Retinal pigment epithelial cell (primary cell): ENCODE data around the gene TWIST2.

Experiments used
- DNase-seq: peaks from one replicate; pipeline ENCODE4 v3.0.0-alpha.2; 2010; ENCODE audit warnings: low read depth
- H3K4me3 ChIP-seq: 2 replicates; pipeline ENCODE4 v1.5.1; 2011; ENCODE audit warnings: mild to moderate bottlenecking, low read length, control low read depth, moderate library complexity
- TF ChIP-seq, protein P1 (sequence below): conservative IDR thresholded peaks from 2 replicates; pipeline ENCODE4 v1.5.1; 2011; ENCODE audit warnings: low read depth, low read length, control low read depth, inconsistent platforms

The TWIST2 gene

GRCh38 chr2:238943338-238944067 lies 95.6 kb downstream of the TWIST2 start:
- TF ChIP-seq, protein P1, sequence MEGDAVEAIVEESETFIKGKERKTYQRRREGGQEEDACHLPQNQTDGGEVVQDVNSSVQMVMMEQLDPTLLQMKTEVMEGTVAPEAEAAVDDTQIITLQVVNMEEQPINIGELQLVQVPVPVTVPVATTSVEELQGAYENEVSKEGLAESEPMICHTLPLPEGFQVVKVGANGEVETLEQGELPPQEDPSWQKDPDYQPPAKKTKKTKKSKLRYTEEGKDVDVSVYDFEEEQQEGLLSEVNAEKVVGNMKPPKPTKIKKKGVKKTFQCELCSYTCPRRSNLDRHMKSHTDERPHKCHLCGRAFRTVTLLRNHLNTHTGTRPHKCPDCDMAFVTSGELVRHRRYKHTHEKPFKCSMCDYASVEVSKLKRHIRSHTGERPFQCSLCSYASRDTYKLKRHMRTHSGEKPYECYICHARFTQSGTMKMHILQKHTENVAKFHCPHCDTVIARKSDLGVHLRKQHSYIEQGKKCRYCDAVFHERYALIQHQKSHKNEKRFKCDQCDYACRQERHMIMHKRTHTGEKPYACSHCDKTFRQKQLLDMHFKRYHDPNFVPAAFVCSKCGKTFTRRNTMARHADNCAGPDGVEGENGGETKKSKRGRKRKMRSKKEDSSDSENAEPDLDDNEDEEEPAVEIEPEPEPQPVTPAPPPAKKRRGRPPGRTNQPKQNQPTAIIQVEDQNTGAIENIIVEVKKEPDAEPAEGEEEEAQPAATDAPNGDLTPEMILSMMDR, result no peak
- DNase-seq, result no peak
- no peak overlapping the region for H3K4me3 ChIP-seq

GRCh38 chr2:238945433-238946150 lies 97.7 kb downstream of the TWIST2 start:
- no peak for DNase-seq

DNA sequence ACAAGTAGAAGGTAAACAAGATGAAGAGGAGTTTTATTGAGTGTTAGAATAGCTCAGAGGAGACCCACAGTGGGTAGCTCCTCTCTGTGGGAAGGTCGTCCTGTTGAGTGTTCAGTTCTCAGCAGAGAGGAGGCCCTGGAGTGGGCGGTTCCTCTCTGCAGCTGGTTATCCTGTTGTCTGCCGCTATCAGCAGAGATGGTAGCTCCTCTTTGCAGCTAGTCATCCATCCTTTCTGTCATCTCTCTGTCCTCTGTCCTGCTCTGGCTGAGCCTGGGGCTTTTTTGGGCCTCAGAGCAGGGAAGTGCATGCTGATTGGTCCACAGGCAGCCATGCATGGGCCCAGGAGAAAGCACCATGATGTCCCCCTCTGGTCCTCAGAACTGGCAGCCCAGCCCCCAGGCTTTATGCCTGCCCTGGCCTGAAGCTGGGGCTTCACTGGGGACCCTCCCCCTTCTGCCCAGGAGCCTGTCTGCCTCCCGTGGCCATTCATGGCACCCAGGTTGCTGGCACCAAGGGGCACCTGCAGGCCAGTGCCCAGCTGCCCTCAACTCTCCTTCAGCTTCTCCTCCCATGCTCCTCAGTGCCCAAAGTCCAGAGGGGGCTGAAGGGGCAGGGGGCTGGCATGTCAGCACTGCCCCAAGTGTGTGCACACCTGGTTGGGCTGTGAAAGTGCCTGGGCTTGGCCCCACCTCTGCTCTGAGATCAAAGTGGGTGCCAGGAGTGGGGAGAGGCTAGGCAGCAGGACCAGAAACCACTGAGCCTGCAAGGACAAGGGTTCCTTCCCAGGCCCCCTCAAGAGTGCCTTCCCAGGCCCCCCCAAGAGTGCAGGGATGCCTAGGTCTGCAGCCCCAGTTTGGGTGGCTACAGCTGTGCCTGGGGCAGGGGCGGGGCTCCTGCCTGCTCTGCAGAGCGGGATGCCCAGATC lies 98.7 kb downstream of the TWIST2 start:
- H3K4me3 ChIP-seq, result no peak overlapping the region
- TF ChIP-seq, protein P1, result no peak
- no peak for DNase-seq

More at GRCh38 chr2:238945433-238946150, 97.7 kb downstream of the TWIST2 start:
- H3K4me3 ChIP-seq, result no peak overlapping the region
- TF ChIP-seq, protein P1, result peak; percentile 73

GRCh38 chr2:238947243-238947760 lies 99.4 kb downstream of the TWIST2 start:
- H3K4me3 ChIP-seq, result no peak overlapping the region
- DNase-seq, result no peak
- TF ChIP-seq, protein P1, result no peak

DNA sequence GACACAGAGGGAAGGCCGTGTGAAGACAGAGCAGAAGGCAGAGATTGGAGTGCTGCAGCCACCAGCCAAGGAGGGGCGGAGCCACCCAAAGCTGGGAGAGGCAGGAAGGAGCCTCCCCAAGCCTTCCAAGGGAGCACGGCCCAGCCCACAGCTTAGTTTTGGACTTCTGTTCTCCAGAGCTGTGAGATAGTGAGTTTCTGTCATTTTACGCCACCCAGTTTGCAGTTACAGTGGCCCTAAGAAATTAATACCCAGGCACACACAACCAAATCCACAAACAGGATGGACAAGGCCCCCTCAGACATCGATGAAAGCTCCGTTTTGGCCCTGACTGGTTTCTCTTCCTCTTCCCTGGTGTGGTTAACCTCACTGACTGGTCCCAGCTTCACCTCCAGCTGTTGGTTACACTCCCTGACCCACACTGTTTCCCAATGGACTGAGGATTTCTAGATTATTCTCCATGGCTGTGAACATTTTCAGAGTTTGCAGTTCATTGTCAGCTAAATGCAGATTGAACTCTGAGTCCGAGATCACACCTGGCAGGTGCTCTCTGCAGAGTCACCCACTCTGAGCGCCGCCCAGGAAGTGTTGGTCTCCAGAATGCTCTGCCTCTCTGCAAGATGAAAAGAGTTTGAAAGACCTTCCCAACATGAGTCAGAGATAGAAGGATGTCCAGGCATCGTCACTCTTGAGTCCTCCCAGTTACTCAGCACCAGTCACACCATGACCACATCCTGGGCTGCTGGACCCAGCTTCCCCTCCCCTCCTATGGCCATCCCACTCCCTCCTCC lies 100.2 kb downstream of the TWIST2 start:
- H3K4me3 ChIP-seq, result no peak overlapping the region
- TF ChIP-seq, protein P1, result no peak
- no peak for DNase-seq

DNA sequence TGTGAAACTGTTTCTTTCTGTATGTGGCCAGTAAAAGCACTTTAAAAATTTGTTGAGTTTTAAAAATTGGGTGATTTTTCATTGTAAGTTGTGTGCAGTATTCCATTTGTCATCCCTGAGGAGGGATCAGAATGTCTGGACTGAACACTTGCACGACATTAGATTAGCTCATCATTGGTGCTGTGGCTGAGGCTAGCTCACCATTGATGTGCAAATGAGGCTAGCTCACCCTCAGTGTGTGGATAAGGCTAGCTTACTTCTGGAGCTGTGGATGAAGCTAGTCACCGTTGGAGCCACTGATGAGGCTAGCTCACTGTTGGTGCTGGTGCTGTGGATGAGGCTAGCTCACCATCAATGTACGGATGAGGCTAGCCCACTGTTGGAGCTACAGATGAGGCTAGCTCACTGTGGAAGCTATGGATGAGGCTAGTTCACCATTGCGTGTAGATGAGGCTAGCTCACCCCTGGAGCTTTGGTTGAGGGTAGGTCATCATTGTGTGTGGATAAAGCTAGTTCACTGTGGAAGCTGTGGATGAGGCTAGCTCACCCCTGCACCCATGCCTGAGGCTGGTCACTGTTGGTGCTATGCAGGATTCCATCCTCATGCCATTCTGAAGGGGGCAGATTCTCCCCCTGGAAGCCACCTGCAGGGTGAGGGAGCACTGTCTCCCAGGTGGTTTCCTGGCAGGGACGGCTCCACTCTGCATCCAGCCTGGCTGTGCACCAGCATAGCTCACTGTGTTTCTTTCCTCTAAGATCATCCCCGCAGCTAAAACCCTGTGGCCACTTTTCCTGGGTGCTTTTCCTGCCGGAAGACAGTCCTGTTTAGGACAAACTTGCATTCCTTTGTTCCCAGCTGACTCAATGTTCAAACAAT lies 101.1 kb downstream of the TWIST2 start:
- TF ChIP-seq, protein P1, result no peak
- no peak for DNase-seq
- H3K4me3 ChIP-seq, result no peak overlapping the region
